Astrocyte (in vitro differentiated cells and primary cell): ENCODE data around the gene ADCY2. TPM values are rescaled to one million over a fixed set of nuclear protein-coding genes. Genes with fewer than 3 reads are reported as not detected.

ENCODE experiments used
- DNase-seq: peaks from one replicate; pipeline ENCODE4 v3.0.0-alpha.2; 2010; ENCODE audit warnings: low read depth
- FAIRE-seq: peaks from 2 replicates; lab custom pipeline; 2011; peaks lifted over from hg19 to GRCh38; lab: Jason Lieb, UNC
- H2AFZ ChIP-seq: 2 replicates; pipeline ENCODE4 v1.6.0; 2012; ENCODE audit warnings: low read depth, low read length, inconsistent platforms
- H3K27ac ChIP-seq: 2 replicates; pipeline ENCODE4 v1.5.1; 2011; ENCODE audit warnings: low read depth, low read length, inconsistent platforms
- H3K27me3 ChIP-seq: 2 replicates; pipeline ENCODE4 v1.6.0; 2011; ENCODE audit warnings: low read length, inconsistent platforms; ENCODE audit not compliant: insufficient read depth
- H3K36me3 ChIP-seq: 2 replicates; pipeline ENCODE4 v1.5.1; 2011; ENCODE audit warnings: low read length, inconsistent platforms; ENCODE audit not compliant: insufficient read depth
- H3K4me1 ChIP-seq: 2 replicates; pipeline ENCODE4 v1.5.1; 2011; ENCODE audit warnings: low read length, inconsistent platforms; ENCODE audit not compliant: insufficient read depth
- H3K4me2 ChIP-seq: 2 replicates; pipeline ENCODE4 v1.6.0; 2012; ENCODE audit warnings: low read length, inconsistent platforms
- H3K4me3 ChIP-seq: 2 replicates; pipeline ENCODE4 v1.5.1; 2011; ENCODE audit warnings: low read depth, mild to moderate bottlenecking, low read length, inconsistent platforms; ENCODE audit not compliant: insufficient read depth
- H3K79me2 ChIP-seq: 2 replicates; pipeline ENCODE4 v1.6.0; 2012; ENCODE audit warnings: mild to moderate bottlenecking, low read length, inconsistent platforms; ENCODE audit not compliant: insufficient read depth
- H3K9ac ChIP-seq: 2 replicates; pipeline ENCODE4 v1.6.0; 2012; ENCODE audit warnings: mild to moderate bottlenecking, low read length, inconsistent platforms
- H3K9me3 ChIP-seq: 2 replicates; pipeline ENCODE4 v1.5.1; 2012; ENCODE audit warnings: low read depth, mild to moderate bottlenecking, low read length, inconsistent platforms; ENCODE audit not compliant: insufficient read depth
- H4K20me1 ChIP-seq: 2 replicates; pipeline ENCODE4 v1.6.0; 2012; ENCODE audit warnings: low read length, inconsistent platforms; ENCODE audit not compliant: insufficient read depth
- H3K27ac Mint-ChIP-seq: one replicate; pipeline ENCODE4 v1.8.0; 2021; ENCODE audit warnings: mild to moderate bottlenecking, mixed read lengths; ENCODE audit not compliant: unreplicated experiment
- H3K27me3 Mint-ChIP-seq: one replicate; pipeline ENCODE4 v1.8.0; 2021; ENCODE audit warnings: low read depth, mixed read lengths; ENCODE audit not compliant: unreplicated experiment
- H3K36me3 Mint-ChIP-seq: one replicate; pipeline ENCODE4 v1.8.0; 2021; ENCODE audit warnings: low read depth, mixed read lengths; ENCODE audit not compliant: unreplicated experiment
- H3K4me1 Mint-ChIP-seq: one replicate; pipeline ENCODE4 v1.8.0; 2021; ENCODE audit warnings: low read depth, mixed read lengths; ENCODE audit not compliant: unreplicated experiment
- H3K4me3 Mint-ChIP-seq: one replicate; pipeline ENCODE4 v1.8.0; 2021; ENCODE audit warnings: mild to moderate bottlenecking, moderate library complexity, mixed read lengths; ENCODE audit not compliant: unreplicated experiment
- H3K9me3 Mint-ChIP-seq: one replicate; pipeline ENCODE4 v1.8.0; 2021; ENCODE audit warnings: mild to moderate bottlenecking, mixed read lengths; ENCODE audit not compliant: unreplicated experiment
- CTCF ChIP-seq: IDR thresholded peaks from 2 replicates; pipeline ENCODE4 v1.5.1; 2011; ENCODE audit warnings: low read depth, mild to moderate bottlenecking, inconsistent platforms, low read length, moderate library complexity; ENCODE audit not compliant: insufficient read depth
- EZH2 ChIP-seq: IDR thresholded peaks from 2 replicates; pipeline ENCODE4 v1.6.1; 2012; ENCODE audit warnings: mild to moderate bottlenecking, low read length, inconsistent platforms; ENCODE audit not compliant: insufficient read depth
- total RNA-seq: library from RNA; stranded (reverse); gene quantifications from 2 replicates; pipeline ENCODE4 v1.2.1, GENCODE V29; 2021

ADCY2 gene
- total RNA-seq, 1 donor from 2014 or later = 5.7 TPM

DNA sequence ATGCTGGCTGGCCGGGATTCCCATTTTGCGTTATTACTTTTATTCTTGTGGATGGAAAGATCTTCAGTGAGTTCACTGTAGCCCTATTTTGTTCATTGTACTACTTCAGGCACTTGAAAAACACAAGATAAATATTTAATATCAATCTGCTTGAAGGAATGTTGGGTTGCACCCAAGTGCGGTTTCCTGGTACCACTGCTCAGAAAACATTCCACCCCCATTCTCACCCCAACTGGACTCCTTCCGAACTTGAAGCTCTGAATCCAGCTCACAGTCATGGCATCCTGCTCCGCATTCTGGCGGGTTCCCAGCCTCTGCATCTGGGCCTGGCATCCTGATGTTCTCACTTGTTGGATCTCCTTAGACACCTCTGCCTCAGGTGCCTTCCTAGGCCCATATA, 351.8 kb downstream of the ADCY2 start:
- Histone ChIP-seq H3K9me3 (no peaks in the 10 kb centered on the region), H3K79me2 (no peaks in the 10 kb centered on the region), H4K20me1 (no peaks in the 10 kb centered on the region), H2AFZ (no peak overlapping the region), H3K27me3 (no peaks in the 10 kb centered on the region), H3K36me3 (no peaks in the 10 kb centered on the region), H3K27ac (no peak overlapping the region), H3K4me3 (no peak overlapping the region), H3K9ac (no peak overlapping the region), H3K4me1 (no peaks in the 10 kb centered on the region), H3K4me2 (no peak overlapping the region)
- no peak for DNase-seq
- TF ChIP-seq CTCF (no peak), EZH2 (no peak)
- Mint-ChIP-seq H3K4me1 (peaks cover 9% of the 10 kb centered on the region), H3K9me3 (no peaks in the 10 kb centered on the region), H3K27me3 (no peaks in the 10 kb centered on the region), H3K27ac (no peak overlapping the region), H3K4me3 (no peak overlapping the region), H3K36me3 (no peaks in the 10 kb centered on the region)
- no peak for FAIRE-seq

GRCh38 chr5:7749626-7750025, 353.7 kb downstream of the ADCY2 start:
- Mint-ChIP-seq H3K4me1 (peaks cover 9% of the 10 kb centered on the region), H3K36me3 (no peaks in the 10 kb centered on the region), H3K4me3 (no peak overlapping the region), H3K9me3 (no peaks in the 10 kb centered on the region), H3K27me3 (no peaks in the 10 kb centered on the region), H3K27ac (no peak overlapping the region)
- DNase-seq (no peak), FAIRE-seq (no peak)
- Histone ChIP-seq H3K27me3 (no peaks in the 10 kb centered on the region), H3K79me2 (no peaks in the 10 kb centered on the region), H3K4me3 (no peak overlapping the region), H3K4me2 (no peak overlapping the region), H3K36me3 (no peaks in the 10 kb centered on the region), H3K27ac (no peak overlapping the region), H4K20me1 (no peaks in the 10 kb centered on the region), H3K4me1 (no peaks in the 10 kb centered on the region), H3K9ac (no peak overlapping the region), H2AFZ (no peak overlapping the region), H3K9me3 (no peaks in the 10 kb centered on the region)
- no peak for TF ChIP-seq EZH2
- TF ChIP-seq CTCF = no peak

- Mint-ChIP-seq H3K36me3 (no peaks in the 10 kb centered on the region), H3K4me3 (no peak overlapping the region), H3K27ac (no peak overlapping the region), H3K4me1 (peaks cover 1% of the 10 kb centered on the region), H3K27me3 (no peaks in the 10 kb centered on the region), H3K9me3 (no peaks in the 10 kb centered on the region)
- Histone ChIP-seq H3K79me2 (no peaks in the 10 kb centered on the region), H3K4me1 (no peaks in the 10 kb centered on the region), H3K4me3 (no peak overlapping the region), H3K27ac (no peak overlapping the region), H3K9me3 (no peaks in the 10 kb centered on the region), H3K4me2 (no peak overlapping the region), H3K9ac (no peak overlapping the region), H2AFZ (no peak overlapping the region), H3K36me3 (no peaks in the 10 kb centered on the region), H3K27me3 (no peaks in the 10 kb centered on the region), H4K20me1 (no peaks in the 10 kb centered on the region)
- DNase-seq (no peak), FAIRE-seq (no peak)
- TF ChIP-seq EZH2 (no peak), CTCF (no peak)
Observed at GRCh38 chr5:7751874-7752273, 355.9 kb downstream of the ADCY2 start.
